GM18519 (cell line): Measurements from ENCODE around the gene TCTN3.
"Not testable (repeated sequence)": the region's sequence is repeated elsewhere in the genome, so short reads cannot be mapped to it uniquely, and the experiment has no call there.

Source experiments
- ATAC-seq: cut with Tn5 transposase; IDR thresholded peaks from one replicate; pipeline ENCODE4 v1.9.1; 2021; ENCODE audit warnings: mild to moderate bottlenecking, moderate library complexity; ENCODE audit not compliant: unreplicated experiment, low FRiP score

TCTN3 gene

GRCh38 chr10:95693071-95693667 is 558 bp downstream of the TCTN3 start:
- ATAC-seq, result no peak

GRCh38 chr10:95691281-95691680 is 2.4 kb downstream of the TCTN3 start:
- no peak for ATAC-seq

GRCh38 chr10:95688648-95689047 is 5.1 kb downstream of the TCTN3 start:
- ATAC-seq, result no peak

- no peak for ATAC-seq
Measured at GRCh38 chr10:95683966-95684365, 9.8 kb downstream of the TCTN3 start.

GRCh38 chr10:95675403-95676116 is 18.2 kb downstream of the TCTN3 start:
- ATAC-seq, result no peak

- ATAC-seq, result no peak
Measured at GRCh38 chr10:95674643-95675042, 19.1 kb downstream of the TCTN3 start.

- ATAC-seq, result not testable (repeated sequence)
Measured at GRCh38 chr10:95672641-95673040, 21.1 kb downstream of the TCTN3 start.

- no peak for ATAC-seq
Measured at GRCh38 chr10:95664543-95664942, 29.2 kb downstream of the TCTN3 start.

- ATAC-seq, result no peak
Measured at GRCh38 chr10:95663496-95663895, 30.2 kb downstream of the TCTN3 start.

- ATAC-seq, result no peak
Measured at GRCh38 chr10:95661818-95662217, 31.9 kb downstream of the TCTN3 start.

GRCh38 chr10:95660283-95660682 is 33.4 kb downstream of the TCTN3 start:
- ATAC-seq, result no peak

GRCh38 chr10:95657250-95657649 is 36.5 kb downstream of the TCTN3 start:
- no peak for ATAC-seq

- peak; percentile 85 for ATAC-seq
Measured at GRCh38 chr10:95656291-95657164, 37.2 kb downstream of the TCTN3 start, which contains the start of gene ALDH18A1. Gene ALDH18A1, minus strand, starts transcription at chr10:95656711. Its CDS starts 3,334 bp downstream, at chr10:95653377.

GRCh38 chr10:95655571-95656290 is 38.0 kb downstream of the TCTN3 start:
- ATAC-seq, result peak; percentile 5

- ATAC-seq, result no peak
Measured at GRCh38 chr10:95653895-95654294, 39.8 kb downstream of the TCTN3 start.

- no peak for ATAC-seq
Measured at GRCh38 chr10:95651346-95652060, 42.2 kb downstream of the TCTN3 start.

- no peak for ATAC-seq
Measured at GRCh38 chr10:95650232-95650631, 43.5 kb downstream of the TCTN3 start.

GRCh38 chr10:95648138-95648537 is 45.6 kb downstream of the TCTN3 start:
- ATAC-seq, result no peak

GRCh38 chr10:95646160-95646559 is 47.6 kb downstream of the TCTN3 start:
- no peak for ATAC-seq

- ATAC-seq, result no peak
Measured at GRCh38 chr10:95644901-95645300, 48.8 kb downstream of the TCTN3 start.
